Stimulated activated CD8-positive, alpha-beta memory T cell treated with anti-CD3 and anti-CD28 coated beads, Interleukin-7, amount 100 ng/mL, for 4 hours (primary cell): ENCODE results near the gene NUTM2F.
"Not testable (repeated sequence)": the region's sequence is repeated elsewhere in the genome, so short reads cannot be mapped to it uniquely, and the experiment has no call there.

Experiments used
- DNase-seq, 2 donors: peaks; one replicate each; pipeline ENCODE4 v3.0.0-alpha.2; 2020; ENCODE audit warnings: low read depth in 2 of 2

NUTM2F gene

GRCh38 chr9:94316236-94316635, 12.2 kb downstream of the NUTM2F start:
- DNase-seq: not testable (repeated sequence)

- DNase-seq: not testable (repeated sequence)
Observed at GRCh38 chr9:94315034-94315984, 13.1 kb downstream of the NUTM2F start.

- DNase-seq: no peak
Observed at GRCh38 chr9:94303321-94303720, 25.1 kb downstream of the NUTM2F start.

GRCh38 chr9:94302426-94302825, 26.0 kb downstream of the NUTM2F start:
- no peak for DNase-seq

- no peak for DNase-seq
Observed at GRCh38 chr9:94301583-94301982, 26.9 kb downstream of the NUTM2F start.

- no peak for DNase-seq
Observed at GRCh38 chr9:94300470-94301301, 27.8 kb downstream of the NUTM2F start.

- no peak for DNase-seq
Observed at GRCh38 chr9:94298949-94299599, 29.4 kb downstream of the NUTM2F start.

GRCh38 chr9:94289691-94290090, 38.8 kb downstream of the NUTM2F start:
- DNase-seq: no peak

- no peak for DNase-seq
Observed at GRCh38 chr9:94287877-94288513, 40.4 kb downstream of the NUTM2F start.

GRCh38 chr9:94286116-94286515, 42.3 kb downstream of the NUTM2F start:
- DNase-seq: no peak

GRCh38 chr9:94281101-94281500, 47.3 kb downstream of the NUTM2F start:
- no peak for DNase-seq

- DNase-seq: no peak
Observed at GRCh38 chr9:94280409-94280989, 47.9 kb downstream of the NUTM2F start.

- DNase-seq: no peak
Observed at GRCh38 chr9:94277885-94278536, 50.4 kb downstream of the NUTM2F start.

GRCh38 chr9:94277029-94277428, 51.4 kb downstream of the NUTM2F start:
- DNase-seq: not testable (repeated sequence)

GRCh38 chr9:94270009-94270408, 58.4 kb downstream of the NUTM2F start:
- DNase-seq: no peak

GRCh38 chr9:94269264-94269663, 59.2 kb downstream of the NUTM2F start:
- DNase-seq: no peak
